IMR-90 (cell line): ENCODE results near the gene FNIP2. TPM values are rescaled to one million over a fixed set of nuclear protein-coding genes. Genes with fewer than 3 reads are reported as not detected.

ENCODE experiments used
- ATAC-seq: fragments of 200-7000 bp; cut with Tn5 transposase; 2 replicates; pipeline ENCODE4 v1.9.1; 2020; ENCODE audit warnings: low read depth, mild to moderate bottlenecking, moderate library complexity
- BruUV-seq: library from RNA; stranded (reverse); fragments of 400-500 nt; replicated peaks from 2 replicates; lab custom pipeline; 2021; lab: Mats Ljungman, UMichigan
- CTCF ChIA-PET: fragments of 300-600 bp; formaldehyde crosslinking; extraction: SDS; loops from one replicate; lab custom pipeline; 2021; ENCODE audit warnings: antibody characterized with exemption; lab: Yijun Ruan, JAX
- POLR2A ChIA-PET: fragments of 300-600 bp; sonication (Branson Sonifier 250); formaldehyde crosslinking; loops from one replicate; lab custom pipeline; 2022; ENCODE audit warnings: antibody characterized with exemption; ENCODE audit not compliant: unreplicated experiment; lab: Charles Lee
- DNase-seq: peaks from one replicate; pipeline ENCODE4 v3.0.0; 2013
- H2AFZ ChIP-seq: replicated peaks from 2 replicates; pipeline ENCODE3; 2013; ENCODE audit warnings: low read length, mild to moderate bottlenecking; ENCODE audit not compliant: poor library complexity
- H2AK5ac ChIP-seq: 2 replicates; pipeline ENCODE4 v1.6.1; 2013; ENCODE audit warnings: low read depth, low read length, inconsistent platforms
- H2AK9ac ChIP-seq: replicated peaks from 2 replicates; pipeline ENCODE3; 2013; ENCODE audit warnings: mild to moderate bottlenecking, low read depth, low read length, moderate library complexity; ENCODE audit not compliant: poor library complexity
- H2BK120ac ChIP-seq: 2 replicates; pipeline ENCODE4 v1.6.1; 2013; ENCODE audit warnings: low read depth, low read length, inconsistent platforms
- H2BK15ac ChIP-seq: 3 replicates; pipeline ENCODE4 v1.6.1; 2013; ENCODE audit warnings: low read depth, low read length, inconsistent platforms
- H2BK20ac ChIP-seq: 2 replicates; pipeline ENCODE4 v1.6.1; 2013; ENCODE audit warnings: low read depth, mild to moderate bottlenecking, inconsistent platforms, low read length, moderate library complexity
- H2BK5ac ChIP-seq: 2 replicates; pipeline ENCODE4 v1.6.1; 2013; ENCODE audit warnings: mild to moderate bottlenecking, low read depth, low read length, inconsistent platforms; ENCODE audit not compliant: poor library complexity, severe bottlenecking
- H3K14ac ChIP-seq: replicated peaks from 2 replicates; pipeline ENCODE4 v1.6.1; 2013; ENCODE audit warnings: low read depth, low read length, inconsistent platforms
- H3K18ac ChIP-seq: 2 replicates; pipeline ENCODE4 v1.6.1; 2013; ENCODE audit warnings: low read depth, low read length, control low read depth
- H3K23ac ChIP-seq: 2 replicates; pipeline ENCODE4 v1.6.1; 2013; ENCODE audit warnings: low read depth, low read length, inconsistent platforms
- H3K27ac ChIP-seq: 2 replicates; pipeline ENCODE4 v1.5.1; 2013; ENCODE audit warnings: mild to moderate bottlenecking, control low read depth, low read length; ENCODE audit not compliant: insufficient read depth
- H3K27me3 ChIP-seq: 2 replicates; pipeline ENCODE4 v1.6.1; 2013; ENCODE audit warnings: low read length; ENCODE audit not compliant: control insufficient read depth, insufficient read depth
- H3K36me3 ChIP-seq: 2 replicates; pipeline ENCODE4 v1.6.1; 2013; ENCODE audit warnings: low read length, mixed read lengths; ENCODE audit not compliant: control insufficient read depth, insufficient read depth
- H3K4ac ChIP-seq: 2 replicates; pipeline ENCODE4 v1.6.1; 2013; ENCODE audit warnings: low read depth, low read length, inconsistent platforms
- H3K4me1 ChIP-seq: 2 replicates; pipeline ENCODE4 v1.6.1; 2013; ENCODE audit warnings: low read length, mixed read lengths; ENCODE audit not compliant: control insufficient read depth, insufficient read depth
- H3K4me2 ChIP-seq: 2 replicates; pipeline ENCODE4 v1.6.1; 2013; ENCODE audit warnings: low read depth, mild to moderate bottlenecking, control low read depth, low read length, moderate library complexity
- H3K4me3 ChIP-seq: 2 replicates; pipeline ENCODE4 v1.5.1; 2013; ENCODE audit warnings: low read depth, mild to moderate bottlenecking, control low read depth, low read length, moderate library complexity; ENCODE audit not compliant: insufficient read depth
- H3K56ac ChIP-seq: 2 replicates; pipeline ENCODE4 v1.6.1; 2013; ENCODE audit warnings: low read length, inconsistent platforms; ENCODE audit not compliant: insufficient read depth; ENCODE audit errors: extremely low read depth
- H3K79me1 ChIP-seq, 2 experiments: 2 replicates each; pipeline ENCODE4 v1.6.1; 2013; ENCODE audit warnings: low read length in 2 of 2, inconsistent platforms in 1 of 2, low read depth in 1 of 2
- H3K9ac ChIP-seq: 2 replicates; pipeline ENCODE4 v1.6.1; 2013; ENCODE audit warnings: low read depth, low read length, control low read depth
- H3K9me1 ChIP-seq: 2 replicates; pipeline ENCODE4 v1.6.1; 2013; ENCODE audit warnings: low read length, inconsistent platforms; ENCODE audit not compliant: insufficient read depth
- H3K9me3 ChIP-seq: 2 replicates; pipeline ENCODE4 v1.6.1; 2013; ENCODE audit warnings: low read length; ENCODE audit not compliant: control insufficient read depth, insufficient read depth
- H4K20me1 ChIP-seq: 2 replicates; pipeline ENCODE4 v1.6.1; 2013; ENCODE audit warnings: low read length, inconsistent platforms; ENCODE audit not compliant: insufficient read depth
- H4K5ac ChIP-seq: 2 replicates; pipeline ENCODE4 v1.6.1; 2013; ENCODE audit warnings: mild to moderate bottlenecking, low read depth, low read length, control low read depth
- H4K8ac ChIP-seq, 2 experiments: 2 replicates each; pipeline ENCODE4 v1.6.1; 2013; ENCODE audit warnings: low read depth in 2 of 2, low read length in 2 of 2, control low read depth in 1 of 2, inconsistent platforms in 1 of 2
- H4K91ac ChIP-seq: 2 replicates; pipeline ENCODE4 v1.6.1; 2013; ENCODE audit warnings: low read depth, low read length, inconsistent platforms; ENCODE audit not compliant: insufficient read depth
- CHD1 ChIP-seq: IDR thresholded peaks from 2 replicates; pipeline ENCODE4 v1.6.1; 2012; ENCODE audit warnings: low read depth, low read length, improper control_type of control experiment
- NFE2L2 ChIP-seq: fragments of 150-350 bp; IDR thresholded peaks from 2 replicates; pipeline ENCODE4 v1.6.1; 2016; ENCODE audit warnings: low read depth, mild to moderate bottlenecking, low read length
- POLR2A ChIP-seq: IDR thresholded peaks from 2 replicates; pipeline ENCODE4 v1.6.1; 2012; ENCODE audit warnings: mild to moderate bottlenecking, low read depth, low read length
- RFX5 ChIP-seq: IDR thresholded peaks from 2 replicates; pipeline ENCODE4 v1.8.0; 2012; ENCODE audit warnings: low read depth, mild to moderate bottlenecking, low read length, moderate library complexity
- WGBS, 2 experiments: methylation state at CpG; one replicate each; pipeline versions ENCODE4 v1.1.5 to v1.1.7; 2013; ENCODE audit warnings: missing lambda C conversion rate in 2 of 2; ENCODE audit not compliant: insufficient read length in 1 of 2; ENCODE audit errors: extremely low coverage in 2 of 2; 5-methylcytosine and 5-hydroxymethylcytosine counted together
- dilution Hi-C: fragments of 300-500 bp; cut with HindIII; formaldehyde crosslinking; loops from one replicate; pipeline ENCODE4 v1.14.3; 2018; ENCODE audit warnings: low sequenced_read_pairs; ENCODE audit not compliant: unreplicated experiment
- in situ Hi-C: fragments of 300-500 bp; cut with MboI; formaldehyde crosslinking; loops from 3 replicates; pipeline ENCODE4 v1.14.3; 2019; ENCODE audit warnings: low sequenced_read_pairs, inconsistent platforms, mixed read lengths
- intact Hi-C: fragments of 100-400 bp; cut with micrococcal nuclease; formaldehyde crosslinking; loops from 2 replicates; pipeline ENCODE4 v1.10.0; 2022
- polyA plus RNA-seq, 3 experiments: library from polyadenylated mRNA; depleted of rRNA; stranded (reverse); fragments of >200 nt; gene quantifications; 2 replicates each; pipeline ENCODE4 v1.2.3, GENCODE V29; 2012; ENCODE audit warnings: low replicate concordance in 1 of 3
- total RNA-seq: library from RNA; depleted of rRNA; stranded (reverse); fragments of >200 nt; gene quantifications from 2 replicates; pipeline ENCODE4 v1.2.3, GENCODE V29; 2012

Gene FNIP2
- total and polyA plus RNA-seq, 2 of the 4 experiments (the other 2 are of a cell fraction) = 4.7 to 24.6 TPM

GRCh38 chr4:158769175-158769921 lies 522 bp downstream of the FNIP2 start:
- TF ChIP-seq POLR2A (peak; percentile 13; the same call in 1 of the 2 replicates), NFE2L2 (no peak), CHD1 (no peak), RFX5 (no peak)
- ChIA-PET POLR2A (interaction anchor here (0.9 kb wide), 1 partner anchor 11 kb away, joined by 3 read pairs; no protein-coding TSS in a partner anchor), CTCF (interaction anchor here (0.6 to 1.8 kb wide), 2 partner anchors 82 to 105 kb away, joined by 3 to 4 read pairs; no protein-coding TSS in a partner anchor)
- Histone ChIP-seq H3K27ac (peak overlapping the region; percentile 73), H4K91ac (peak overlapping the region; percentile 54; the same call in 1 of the 2 replicates), H2AFZ (peak overlapping the region; percentile 91), H3K4me2 (peak overlapping the region; percentile 82), H2BK20ac (no peak overlapping the region), H3K9me1 (peaks cover 7% of the 10 kb centered on the region; the same call in 1 of the 2 replicates), H2BK5ac (peak overlapping the region; percentile 56), H3K56ac (peak overlapping the region; percentile 44; the same call in 1 of the 2 replicates), H3K23ac (peak overlapping the region; percentile 98), H3K4ac (peak overlapping the region; percentile 87), H3K4me3 (peak overlapping the region; percentile 99), H2AK9ac (peak overlapping the region; percentile 65), H2AK5ac (peak overlapping the region; percentile 38; the same call in 1 of the 2 replicates), H4K20me1 (no peaks in the 10 kb centered on the region), H2BK15ac (peak overlapping the region; percentile 76; the same call in 1 of the 3 replicates), H2BK120ac (0 out of 2 replicates have a peak overlapping the region, but pooled peaks have one; percentile 67), H3K27me3 (no peaks in the 10 kb centered on the region), H3K79me1 (peaks cover 10 to 34% of the 10 kb centered on the region in 2 experiments), H3K36me3 (no peaks in the 10 kb centered on the region), H3K9me3 (no peaks in the 10 kb centered on the region), H4K5ac (peak overlapping the region; percentile 18; the same call in 1 of the 2 replicates), H3K4me1 (peaks cover 1% of the 10 kb centered on the region; the same call in 1 of the 2 replicates), H3K18ac (peak overlapping the region; percentile 68; the same call in 1 of the 2 replicates), H4K8ac (peak overlapping the region in 1 of 2 experiments; percentile 64; a peak in 2 of 4 replicates), H3K9ac (peak overlapping the region; percentile 77), H3K14ac (peak overlapping the region; percentile 93)
- DNase-seq (no peak), ATAC-seq (peak; percentile 42)
- in situ Hi-C loops (no loop called here), intact Hi-C loops (loop anchor here (1.0 to 2.0 kb wide), 2 partner anchors 39 to 81 kb away; no protein-coding TSS in a partner anchor), dilution Hi-C loops (no loop called here)
- 1% methylated on average over 16 of the region's 49 CpGs; no CpG with 5 or more reads in 1 of the 2 experiments for WGBS, 2 experiments
- no TSS peak for BruUV-seq
